GM12878 (cell line): ENCODE results near the gene TAB2. TPM values are rescaled to one million over a fixed set of nuclear protein-coding genes. Genes with fewer than 3 reads are reported as not detected.
A peak's percentile ranks its signal among the peaks of the same experiment; 100 is the strongest.

Source experiments
- ATAC-seq: fragments of 200-7000 bp; cut with Tn5 transposase; 3 replicates; pipeline ENCODE4 v1.9.1; 2020; ENCODE audit warnings: mild to moderate bottlenecking, moderate library complexity
- BruUV-seq: library from RNA; stranded (reverse); fragments of 400-500 nt; replicated peaks from 2 replicates; lab custom pipeline; 2021; lab: Mats Ljungman, UMichigan
- CTCF ChIA-PET: fragments of 300-600 bp; sonication (Branson Sonifier 250); formaldehyde crosslinking; extraction: SDS; loops from one replicate; lab custom pipeline; 2021; ENCODE audit warnings: inconsistent platforms; lab: Yijun Ruan, JAX
- POLR2A ChIA-PET: fragments of 350-600 bp; formaldehyde crosslinking; extraction: SDS; loops from one replicate; lab custom pipeline; 2021; ENCODE audit warnings: inconsistent platforms; lab: Charles Lee
- RAD21 ChIA-PET: fragments of 300-600 bp; sonication (Branson Sonifier 250); formaldehyde crosslinking; loops from one replicate; lab custom pipeline; 2023; ENCODE audit warnings: antibody characterized with exemption; ENCODE audit not compliant: unreplicated experiment; lab: Charles Lee
- SMC1A ChIA-PET: fragments of 300-600 bp; sonication (Branson Sonifier 250); formaldehyde crosslinking; loops from one replicate; lab custom pipeline; 2023; ENCODE audit not compliant: unreplicated experiment, uncharacterized antibody; lab: Charles Lee
- DNase-seq: peaks from one replicate; pipeline ENCODE4 v3.0.0-alpha.2; 2011; ENCODE audit warnings: low read depth, low spot score
- FAIRE-seq: peaks from 3 replicates; lab custom pipeline; 2011; peaks lifted over from hg19 to GRCh38; lab: Jason Lieb, UNC
- H2AFZ ChIP-seq: 2 replicates; pipeline ENCODE4 v1.6.0; 2011; ENCODE audit warnings: low read depth, low read length, control low read depth; ENCODE audit not compliant: control insufficient read depth
- H3K27ac ChIP-seq: 2 replicates; pipeline ENCODE4 v1.5.1; 2011; ENCODE audit warnings: control low read depth; ENCODE audit not compliant: control insufficient read depth, insufficient read depth
- H3K27me3 ChIP-seq, 2 experiments: replicated peaks in 1 of 2; 2 replicates each; pipeline versions ENCODE4 v1.6.0 to v1.6.1; 2011; ENCODE audit warnings: low read length in 1 of 2; ENCODE audit not compliant: control insufficient read depth in 2 of 2, insufficient read depth in 2 of 2
- H3K36me3 ChIP-seq, 2 experiments: 2 replicates each; pipeline ENCODE4 v1.5.1; 2011; ENCODE audit warnings: low read length in 1 of 2; ENCODE audit not compliant: control insufficient read depth in 2 of 2, insufficient read depth in 2 of 2
- H3K4me1 ChIP-seq: 2 replicates; pipeline ENCODE4 v1.6.1; 2011; ENCODE audit warnings: mild to moderate bottlenecking, low read length, moderate library complexity, mixed read lengths; ENCODE audit not compliant: control insufficient read depth, insufficient read depth
- H3K4me2 ChIP-seq: 2 replicates; pipeline ENCODE4 v1.6.0; 2011; ENCODE audit warnings: control low read depth; ENCODE audit not compliant: control insufficient read depth, insufficient read depth
- H3K4me3 ChIP-seq: fragments of 200-600 bp; sonication (generic); 2 replicates; pipeline ENCODE4 v1.5.1; 2016
- H3K79me2 ChIP-seq: 2 replicates; pipeline ENCODE4 v1.6.0; 2011; ENCODE audit warnings: low read length; ENCODE audit not compliant: control insufficient read depth, insufficient read depth
- H3K9ac ChIP-seq: 2 replicates; pipeline ENCODE4 v1.8.0; 2011; ENCODE audit warnings: low read length, control low read depth, mixed read lengths; ENCODE audit not compliant: control insufficient read depth, insufficient read depth
- H3K9me3 ChIP-seq: replicated peaks from 3 replicates; pipeline ENCODE4 v1.5.1; 2011; ENCODE audit warnings: mild to moderate bottlenecking, low read length; ENCODE audit not compliant: control insufficient read depth, insufficient read depth
- H4K20me1 ChIP-seq: 2 replicates; pipeline ENCODE4 v1.6.0; 2011; ENCODE audit not compliant: control insufficient read depth, insufficient read depth
- ASH2L ChIP-seq: fragments of 300-600, 200-600 bp; sonication (generic); IDR thresholded peaks from 2 replicates; pipeline ENCODE4 v1.6.1; 2017; ENCODE audit warnings: low read depth, mild to moderate bottlenecking, borderline replicate concordance
- CBFB ChIP-seq: IDR thresholded peaks from 2 replicates; pipeline ENCODE4 v1.6.1; 2016; ENCODE audit warnings: antibody characterized with exemption, low read depth
- EED ChIP-seq: sonication (generic); IDR thresholded peaks from 2 replicates; pipeline ENCODE4 v1.6.1; 2016; ENCODE audit warnings: antibody characterized with exemption, low read depth
- LARP7 ChIP-seq: fragments of 450-650 bp; IDR thresholded peaks from 2 replicates; pipeline ENCODE4 v1.6.1; 2017; ENCODE audit warnings: mild to moderate bottlenecking
- MXI1 ChIP-seq: fragments of 150-350 bp; IDR thresholded peaks from 2 replicates; pipeline ENCODE4 v1.6.1; 2011; ENCODE audit warnings: low read depth, mild to moderate bottlenecking, inconsistent platforms, low read length, improper control_type of control experiment
- MYC ChIP-seq: IDR thresholded peaks from 2 replicates; pipeline ENCODE4 v1.6.1; 2011; ENCODE audit warnings: mild to moderate bottlenecking, low read length, moderate library complexity, inconsistent platforms; ENCODE audit not compliant: insufficient read depth, insufficient replicate concordance, insufficient read length, severe bottlenecking
- NFYA ChIP-seq: IDR thresholded peaks from 2 replicates; pipeline ENCODE4 v1.6.1; 2011; ENCODE audit warnings: low read depth, mild to moderate bottlenecking, low read length, improper control_type of control experiment, borderline replicate concordance
- SIN3A ChIP-seq: IDR thresholded peaks from 2 replicates; pipeline ENCODE4 v1.6.1; 2012; ENCODE audit warnings: low read depth, low read length, improper control_type of control experiment
- SMARCA5 ChIP-seq: fragments of 450-650 bp; IDR thresholded peaks from 2 replicates; pipeline ENCODE4 v1.6.1; 2017; ENCODE audit warnings: mild to moderate bottlenecking
- SREBF1 ChIP-seq: IDR thresholded peaks from 2 replicates; pipeline ENCODE4 v1.6.1; 2012; ENCODE audit warnings: mild to moderate bottlenecking, low read length
- STAT3 ChIP-seq: IDR thresholded peaks from 2 replicates; pipeline ENCODE4 v1.6.1; 2011; ENCODE audit warnings: low read depth, low read length, improper control_type of control experiment
- SUPT20H ChIP-seq: IDR thresholded peaks from 2 replicates; pipeline ENCODE4 v1.6.1; 2011; ENCODE audit warnings: low read depth, mild to moderate bottlenecking, low read length, moderate library complexity, borderline replicate concordance; ENCODE audit not compliant: control insufficient read depth
- TCF3 ChIP-seq: IDR thresholded peaks from 2 replicates; pipeline ENCODE4 v1.6.1; 2012; ENCODE audit warnings: low read depth, mild to moderate bottlenecking, low read length, borderline replicate concordance; ENCODE audit not compliant: insufficient read depth
- TCF7 ChIP-seq: IDR thresholded peaks from 2 replicates; pipeline ENCODE4 v1.6.1; 2014; ENCODE audit warnings: antibody characterized with exemption, borderline replicate concordance
- WGBS: methylation state at CpG from one replicate; pipeline ENCODE4 v1.1.6; 2016; ENCODE audit warnings: low lambda C conversion rate; ENCODE audit not compliant: insufficient replicate concordance, insufficient coverage; ENCODE audit errors: missing lambda C conversion rate; 5-methylcytosine and 5-hydroxymethylcytosine counted together
- in situ Hi-C: fragments of 300-500 bp; cut with MboI; formaldehyde crosslinking; loops from 9 replicates; pipeline ENCODE4 v1.14.3; 2018; ENCODE audit warnings: mixed read lengths
- intact Hi-C: fragments of 100-400 bp; cut with micrococcal nuclease; formaldehyde crosslinking; loops from one replicate; pipeline ENCODE4 v1.14.2; 2022; ENCODE audit not compliant: unreplicated experiment
- polyA plus RNA-seq, 11 experiments: library from polyadenylated mRNA; depleted of rRNA in 4 of 11; unstranded in 6 of 11; stranded (reverse) in 5 of 11; fragments of >200 nt; fragmentation: Nextera tagmentation in 4 of 11; fragmentation: Illumina TruSeq in 1 of 11; extraction: Ambion mirVana in 4 of 11; extraction: Trizol in 1 of 11; gene quantifications; 1 replicate in 1 of 11; 2 replicates in 10 of 11; pipeline versions ENCODE4 v1.2.1 to v1.2.3, GENCODE V29; 2011 to 2016; ENCODE audit warnings: inconsistent platforms in 2 of 11, missing spikeins in 2 of 11, low read depth in 1 of 11
- total RNA-seq, 4 experiments: library from RNA; depleted of rRNA in 3 of 4; stranded (reverse); fragments of >200 nt in 3 of 4; fragmentation: Illumina TruSeq in 1 of 4; extraction: Trizol in 1 of 4; gene quantifications; 2 replicates each; pipeline versions ENCODE4 v1.2.1 to v1.2.3, GENCODE V29; 2013 to 2021
- TF ChIP-seq, protein P1 (sequence below): IDR thresholded peaks from 2 replicates; pipeline ENCODE4 v1.6.1; 2011; ENCODE audit warnings: borderline replicate concordance, low read depth, mild to moderate bottlenecking, moderate library complexity, low read length; ENCODE audit not compliant: insufficient read depth, poor library complexity, severe bottlenecking
- TF ChIP-seq, protein P2 (sequence below): fragments of 450-650 bp; IDR thresholded peaks from 2 replicates; pipeline ENCODE4 v1.6.1; 2017; ENCODE audit warnings: borderline replicate concordance

The TAB2 gene
- total and polyA plus RNA-seq, 10 of the 15 experiments (the other 5 are each of a cell fraction or from before 2014, with no cell fraction given) = 8.9 to 66.3 (median 23.0) TPM

DNA sequence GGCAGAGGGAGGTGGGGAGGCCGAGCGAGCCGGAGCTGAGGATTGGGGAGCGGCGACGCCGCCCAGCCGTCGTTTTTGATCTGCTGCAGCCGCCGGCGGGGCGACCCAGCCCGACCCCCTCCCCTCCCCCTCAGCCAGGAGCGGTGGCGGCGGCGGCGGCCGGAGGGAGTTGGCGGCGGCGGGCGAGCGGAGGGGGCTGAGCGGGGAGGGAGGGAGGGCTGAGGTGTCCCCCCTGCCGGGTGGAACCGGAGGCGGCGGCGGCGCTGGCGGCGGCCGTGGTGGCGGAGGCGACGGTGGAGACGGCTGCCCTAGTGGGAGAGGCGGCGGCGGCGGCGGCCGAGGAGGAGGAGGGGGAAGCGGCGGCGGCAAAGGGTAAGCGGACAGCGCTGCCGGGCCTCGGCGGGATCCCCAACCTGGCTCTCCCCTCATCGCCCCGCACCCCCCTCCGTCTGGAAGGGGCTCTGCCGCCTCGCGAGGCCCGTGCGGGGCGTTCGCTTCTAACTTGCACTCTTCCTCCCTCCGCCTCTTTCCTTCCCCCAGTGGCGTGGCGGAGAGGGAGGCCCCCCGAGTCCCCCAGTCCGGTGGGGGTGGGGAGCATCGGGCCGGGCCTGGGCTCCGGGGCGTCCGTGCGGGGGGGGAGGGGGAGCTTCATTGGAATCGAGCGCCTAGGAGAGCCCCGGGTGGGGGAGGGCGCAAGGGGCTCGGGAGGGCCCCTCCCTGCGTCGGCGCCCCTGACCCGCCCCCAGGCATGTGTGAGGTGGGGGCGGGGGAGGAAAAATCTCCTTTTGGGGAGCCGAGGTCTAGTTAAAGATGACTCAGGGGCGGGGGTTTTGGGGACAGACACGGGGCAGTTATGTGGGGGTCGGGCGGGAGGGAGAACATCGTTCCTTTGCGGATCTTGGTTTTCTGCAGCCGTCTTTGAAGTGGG is at the start of gene TAB2 (continued):
- TF ChIP-seq MYC (no peak), TCF7 (0 out of 2 replicates have a peak, but pooled peaks have one; percentile 38), NFYA (no peak), EED (0 out of 2 replicates have a peak, but pooled peaks have one; percentile 5), SIN3A (0 out of 2 replicates have a peak, but pooled peaks have one; percentile 55), ASH2L (no peak), MXI1 (0 out of 2 replicates have a peak, but pooled peaks have one; percentile 29), CBFB (no peak), STAT3 (no peak)

DNA sequence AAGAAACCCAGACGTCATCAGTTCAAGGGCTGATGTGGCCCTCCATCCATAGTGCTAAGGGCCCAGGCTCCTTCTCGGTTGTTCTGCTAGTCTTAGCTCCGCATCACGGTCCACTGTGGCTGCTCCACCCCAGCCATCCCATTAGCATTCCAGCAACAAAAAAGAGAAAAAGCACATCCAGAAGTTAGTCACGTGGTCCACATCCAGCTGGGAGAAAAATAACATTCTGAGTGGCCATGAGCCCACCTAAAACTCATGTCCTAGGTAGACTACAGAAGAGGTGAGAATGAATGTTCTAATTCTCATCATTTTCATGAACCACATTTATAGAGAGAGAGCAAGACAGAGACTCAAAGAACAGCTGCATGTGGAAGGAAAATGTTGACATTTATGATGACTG is 49.4 kb upstream of the TAB2 start:
- Histone ChIP-seq H4K20me1 (no peaks in the 10 kb centered on the region), H3K4me2 (no peak overlapping the region), H3K27me3 (no peaks in the 10 kb centered on the region), H3K9me3 (no peaks in the 10 kb centered on the region; the same call in 2 of the 3 replicates), H2AFZ (no peak overlapping the region), H3K27ac (no peak overlapping the region), H3K36me3 (no peaks in the 10 kb centered on the region), H3K9ac (no peak overlapping the region), H3K4me3 (no peak overlapping the region), H3K79me2 (no peaks in the 10 kb centered on the region), H3K4me1 (peaks cover 39% of the 10 kb centered on the region)
- FAIRE-seq (no peak), DNase-seq (no peak), ATAC-seq (no peak)
- no TSS peak for BruUV-seq
- WGBS = 81% methylated on average over 5 of the region's 5 CpGs
- TF ChIP-seq SUPT20H = no peak
- TF ChIP-seq, protein P1, sequence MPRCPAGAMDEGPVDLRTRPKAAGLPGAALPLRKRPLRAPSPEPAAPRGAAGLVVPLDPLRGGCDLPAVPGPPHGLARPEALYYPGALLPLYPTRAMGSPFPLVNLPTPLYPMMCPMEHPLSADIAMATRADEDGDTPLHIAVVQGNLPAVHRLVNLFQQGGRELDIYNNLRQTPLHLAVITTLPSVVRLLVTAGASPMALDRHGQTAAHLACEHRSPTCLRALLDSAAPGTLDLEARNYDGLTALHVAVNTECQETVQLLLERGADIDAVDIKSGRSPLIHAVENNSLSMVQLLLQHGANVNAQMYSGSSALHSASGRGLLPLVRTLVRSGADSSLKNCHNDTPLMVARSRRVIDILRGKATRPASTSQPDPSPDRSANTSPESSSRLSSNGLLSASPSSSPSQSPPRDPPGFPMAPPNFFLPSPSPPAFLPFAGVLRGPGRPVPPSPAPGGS = no peak
- TF ChIP-seq LARP7 = no peak
- no peak for TF ChIP-seq SMARCA5
- TF ChIP-seq, protein P2, sequence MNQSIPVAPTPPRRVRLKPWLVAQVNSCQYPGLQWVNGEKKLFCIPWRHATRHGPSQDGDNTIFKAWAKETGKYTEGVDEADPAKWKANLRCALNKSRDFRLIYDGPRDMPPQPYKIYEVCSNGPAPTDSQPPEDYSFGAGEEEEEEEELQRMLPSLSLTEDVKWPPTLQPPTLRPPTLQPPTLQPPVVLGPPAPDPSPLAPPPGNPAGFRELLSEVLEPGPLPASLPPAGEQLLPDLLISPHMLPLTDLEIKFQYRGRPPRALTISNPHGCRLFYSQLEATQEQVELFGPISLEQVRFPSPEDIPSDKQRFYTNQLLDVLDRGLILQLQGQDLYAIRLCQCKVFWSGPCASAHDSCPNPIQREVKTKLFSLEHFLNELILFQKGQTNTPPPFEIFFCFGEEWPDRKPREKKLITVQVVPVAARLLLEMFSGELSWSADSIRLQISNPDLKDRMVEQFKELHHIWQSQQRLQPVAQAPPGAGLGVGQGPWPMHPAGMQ = no peak
- no peak for TF ChIP-seq TCF3
- TF ChIP-seq SREBF1 = no peak
- RAD21 ChIA-PET = interaction anchor here (1.1 to 2.0 kb wide), 2 partner anchors 33 to 73 kb away, joined by 3 to 8 read pairs; no protein-coding TSS in a partner anchor
- CTCF ChIA-PET = interaction anchor here (0.7 to 1.3 kb wide), 3 partner anchors 21 to 200 kb away, joined by 3 to 7 read pairs (median 3); no protein-coding TSS in a partner anchor
- POLR2A ChIA-PET = interaction anchor here (0.6 to 1.7 kb wide), 3 partner anchors 14 to 36 kb away, joined by 3 to 4 read pairs (median 3); no protein-coding TSS in a partner anchor
- intact Hi-C loops (no loop called here), in situ Hi-C loops (no loop called here)
- SMC1A ChIA-PET = interaction anchor here (1.0 to 3.4 kb wide), 9 partner anchors 20 to 199 kb away, joined by 3 to 10 read pairs (median 4); no protein-coding TSS in a partner anchor
